RWPE1 (cell line): Measurements from ENCODE around the gene PCDHB5.
"Not testable (repeated sequence)": the region's sequence is repeated elsewhere in the genome, so short reads cannot be mapped to it uniquely, and the experiment has no call there.

ENCODE experiments used
- CTCF ChIA-PET: fragments of 350-600 bp; sonication (Branson Sonifier 250); formaldehyde crosslinking; extraction: SDS; loops from one replicate; lab custom pipeline; 2021; lab: Yijun Ruan, JAX
- POLR2A ChIA-PET: fragments of 400-600 bp; formaldehyde crosslinking; extraction: SDS; loops from one replicate; lab custom pipeline; 2020; ENCODE audit warnings: antibody characterized with exemption; ENCODE audit not compliant: low non-redundant PET; lab: Yijun Ruan, JAX
- DNase-seq: peaks from one replicate; pipeline ENCODE4 v3.0.0; 2012; ENCODE audit warnings: low spot score
- H3K27ac ChIP-seq: fragments of 450-650 bp; 2 replicates; pipeline ENCODE4 v1.5.1; 2017
- CTCF ChIP-seq: fragments of 450-650 bp; conservative IDR thresholded peaks from 2 replicates; pipeline ENCODE4 v1.5.1; 2017; ENCODE audit warnings: low read depth, mild to moderate bottlenecking

Gene PCDHB5

GRCh38 chr5:141149812-141150211 lies 14.8 kb downstream of the PCDHB5 start, which contains the start of gene PCDHB6:
PCDHB6 (plus strand) TSS chr5:141150057; CDS start chr5:141150258, 201 bp downstream.
- TF ChIP-seq CTCF, result peak; percentile 28
- CTCF ChIA-PET, result interaction anchor here (0.6 to 1.2 kb wide), 5 partner anchors 18 to 411 kb away, joined by 3 to 4 read pairs (median 3); partner anchors contain the start of gene PCDHA8
- H3K27ac ChIP-seq, result no peak within 1 kb of the TSS
- POLR2A ChIA-PET, result no interaction called here
- DNase-seq, result peak; percentile 26

DNA sequence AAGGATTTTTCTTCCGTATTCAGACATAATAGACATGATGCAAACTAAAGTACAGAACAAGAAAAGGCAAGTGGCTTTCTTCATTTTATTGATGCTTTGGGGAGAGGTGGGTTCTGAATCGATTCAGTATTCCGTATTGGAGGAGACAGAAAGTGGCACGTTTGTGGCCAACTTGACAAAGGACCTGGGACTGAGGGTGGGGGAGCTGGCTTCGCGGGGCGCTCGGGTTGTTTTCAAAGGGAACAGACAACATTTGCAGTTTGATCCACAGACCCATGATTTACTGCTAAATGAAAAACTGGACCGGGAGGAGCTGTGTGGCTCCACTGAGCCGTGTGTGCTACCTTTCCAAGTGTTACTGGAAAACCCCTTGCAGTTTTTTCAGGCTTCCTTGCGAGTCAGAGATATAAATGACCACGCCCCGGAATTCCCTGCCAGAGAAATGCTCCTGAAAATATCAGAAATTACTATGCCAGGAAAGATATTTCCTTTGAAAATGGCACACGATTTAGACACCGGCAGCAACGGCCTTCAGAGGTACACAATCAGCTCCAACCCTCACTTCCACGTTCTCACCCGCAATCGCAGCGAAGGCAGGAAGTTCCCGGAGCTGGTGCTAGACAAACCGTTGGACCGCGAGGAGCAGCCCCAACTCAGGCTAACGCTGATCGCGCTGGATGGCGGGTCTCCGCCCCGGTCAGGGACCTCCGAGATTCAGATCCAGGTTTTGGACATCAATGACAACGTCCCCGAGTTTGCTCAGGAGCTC lies 15.4 kb downstream of the PCDHB5 start:
- ChIA-PET CTCF (interaction anchor here (0.6 to 1.2 kb wide), 8 partner anchors 19 to 424 kb away, joined by 3 to 4 read pairs (median 3); partner anchors contain the start of genes PCDHA8 and PCDHB14), POLR2A (interaction anchor here (0.6 kb wide), 1 partner anchor 309 kb away, joined by 3 read pairs; no protein-coding TSS in a partner anchor)
- TF ChIP-seq CTCF, result no peak
- no peak for DNase-seq
- no peak overlapping the region for H3K27ac ChIP-seq

DNA sequence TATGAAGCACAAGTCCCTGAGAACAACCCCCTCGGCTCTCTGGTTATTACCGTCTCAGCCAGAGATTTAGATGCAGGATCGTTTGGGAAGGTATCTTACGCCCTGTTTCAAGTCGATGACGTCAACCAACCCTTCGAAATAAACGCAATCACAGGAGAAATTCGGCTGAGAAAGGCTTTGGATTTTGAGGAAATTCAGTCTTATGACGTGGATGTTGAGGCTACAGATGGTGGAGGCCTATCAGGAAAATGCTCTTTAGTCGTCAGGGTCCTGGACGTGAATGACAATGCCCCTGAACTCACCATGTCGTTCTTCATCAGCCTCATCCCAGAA lies 16.0 kb downstream of the PCDHB5 start:
- CTCF ChIA-PET, result interaction anchor here (0.7 to 1.2 kb wide), 4 partner anchors 47 to 424 kb away, joined by 3 to 4 read pairs (median 4); partner anchors contain the start of genes PCDHA8 and PCDHB14
- POLR2A ChIA-PET, result interaction anchor here (0.6 kb wide), 1 partner anchor 310 kb away, joined by 3 read pairs; no protein-coding TSS in a partner anchor
- no peak for TF ChIP-seq CTCF
- no peak for DNase-seq
- H3K27ac ChIP-seq, result no peak overlapping the region

- POLR2A ChIA-PET, CTCF ChIA-PET, DNase-seq, H3K27ac ChIP-seq: not testable (repeated sequence)
Observed at GRCh38 chr5:141151632-141152031, 16.6 kb downstream of the PCDHB5 start.

GRCh38 chr5:141152096-141152495 lies 17.1 kb downstream of the PCDHB5 start:
- H3K27ac ChIP-seq, POLR2A ChIA-PET, DNase-seq: not testable (repeated sequence)
- CTCF ChIA-PET, result interaction anchor here (0.7 kb wide), 1 partner anchor 53 kb away, joined by 3 read pairs; no protein-coding TSS in a partner anchor

DNA sequence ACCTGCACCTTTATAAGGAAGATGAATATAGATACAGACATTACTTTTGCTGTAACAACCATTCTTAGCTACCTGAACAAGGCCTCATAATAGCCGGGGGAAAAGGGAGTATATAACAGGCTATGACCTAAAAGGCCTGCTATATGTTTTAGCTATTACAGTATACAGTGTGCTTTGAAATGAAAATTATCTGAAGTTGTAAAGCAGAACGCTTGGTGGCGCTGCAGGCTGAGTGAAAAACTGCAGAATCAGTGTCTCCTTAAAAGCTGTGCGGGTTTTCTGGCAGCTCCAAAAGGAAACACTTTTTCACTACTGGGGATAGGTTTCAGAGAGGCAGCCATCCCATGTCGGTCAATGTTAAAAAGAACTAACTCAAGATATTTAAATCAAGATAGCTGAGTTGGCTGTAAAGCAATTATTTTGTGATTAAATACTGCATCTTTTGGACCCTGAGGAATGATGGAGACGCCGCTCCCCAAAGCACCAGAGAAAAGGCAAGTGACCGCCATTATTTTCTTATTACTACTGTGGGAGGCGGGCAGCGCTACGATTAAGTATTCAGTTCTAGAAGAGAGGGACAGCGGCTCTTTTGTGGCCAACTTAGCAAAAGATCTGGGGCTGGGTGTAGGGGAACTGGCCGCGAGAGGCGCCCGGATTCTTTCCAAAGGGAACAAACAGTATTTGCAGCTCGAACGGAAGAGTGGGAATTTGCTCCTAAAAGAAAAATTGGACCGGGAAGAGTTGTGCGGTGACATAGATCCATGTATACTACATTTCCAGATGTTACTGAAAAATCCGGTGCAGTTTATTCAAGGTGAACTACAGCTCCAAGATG lies 20.8 kb downstream of the PCDHB5 start:
- TF ChIP-seq CTCF, result 0 out of 2 replicates have a peak, but pooled peaks have one; percentile 10
- ChIA-PET POLR2A (no interaction called here), CTCF (interaction anchor here (0.6 to 1.5 kb wide), 8 partner anchors 10 to 936 kb away, joined by 3 to 8 read pairs (median 4); partner anchors contain the start of genes PCDHA8 and PCDHB16)
- no peak for DNase-seq
- no peak overlapping the region for H3K27ac ChIP-seq

GRCh38 chr5:141157356-141157755 lies 22.4 kb downstream of the PCDHB5 start:
- CTCF ChIA-PET, DNase-seq, H3K27ac ChIP-seq, POLR2A ChIA-PET: not testable (repeated sequence)

- POLR2A ChIA-PET, DNase-seq, H3K27ac ChIP-seq, CTCF ChIA-PET: not testable (repeated sequence)
Observed at GRCh38 chr5:141157901-141158300, 22.9 kb downstream of the PCDHB5 start.
